Pulmonary artery endothelial cell (primary cell): Measurements from ENCODE around the gene LCLAT1. TPM values are rescaled to one million over a fixed set of nuclear protein-coding genes. Genes with fewer than 3 reads are reported as not detected.

ENCODE experiments used
- DNase-seq: peaks from one replicate; pipeline ENCODE4 v3.0.0-alpha.2; 2011; ENCODE audit warnings: low read depth, low spot score
- total RNA-seq: library from RNA; depleted of rRNA; stranded (reverse); fragments of >200 nt; gene quantifications from 2 replicates; pipeline ENCODE4 v1.2.3, GENCODE V29; 2014

LCLAT1 gene
- total RNA-seq, 1 donor from 2014 or later = 8.6 TPM

DNA sequence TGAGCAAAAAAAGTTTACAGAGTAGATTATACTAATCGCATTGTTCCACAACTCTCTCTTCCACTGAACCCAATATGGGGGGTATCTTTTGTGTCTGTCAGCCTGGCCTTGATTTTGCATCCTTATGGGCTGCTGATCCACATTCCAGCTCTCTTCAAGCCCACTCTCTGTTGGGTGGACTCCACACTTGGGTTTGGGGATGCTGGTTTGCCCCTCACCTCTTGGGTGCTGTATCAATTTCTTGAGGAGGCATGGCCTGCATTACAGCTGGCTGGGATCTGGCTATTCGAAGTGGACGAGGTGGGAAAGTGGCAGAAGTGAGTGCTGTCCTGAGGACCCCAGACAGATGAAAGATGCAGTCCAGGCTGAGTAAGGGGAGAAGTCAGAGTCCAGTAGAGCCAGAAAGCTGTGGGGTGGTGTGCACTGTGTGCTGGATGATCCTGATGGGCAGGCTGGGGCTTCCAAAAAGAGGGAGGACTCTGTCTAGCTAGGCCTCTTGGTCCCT, 218.8 kb downstream of the LCLAT1 start:
- no peak for DNase-seq

DNA sequence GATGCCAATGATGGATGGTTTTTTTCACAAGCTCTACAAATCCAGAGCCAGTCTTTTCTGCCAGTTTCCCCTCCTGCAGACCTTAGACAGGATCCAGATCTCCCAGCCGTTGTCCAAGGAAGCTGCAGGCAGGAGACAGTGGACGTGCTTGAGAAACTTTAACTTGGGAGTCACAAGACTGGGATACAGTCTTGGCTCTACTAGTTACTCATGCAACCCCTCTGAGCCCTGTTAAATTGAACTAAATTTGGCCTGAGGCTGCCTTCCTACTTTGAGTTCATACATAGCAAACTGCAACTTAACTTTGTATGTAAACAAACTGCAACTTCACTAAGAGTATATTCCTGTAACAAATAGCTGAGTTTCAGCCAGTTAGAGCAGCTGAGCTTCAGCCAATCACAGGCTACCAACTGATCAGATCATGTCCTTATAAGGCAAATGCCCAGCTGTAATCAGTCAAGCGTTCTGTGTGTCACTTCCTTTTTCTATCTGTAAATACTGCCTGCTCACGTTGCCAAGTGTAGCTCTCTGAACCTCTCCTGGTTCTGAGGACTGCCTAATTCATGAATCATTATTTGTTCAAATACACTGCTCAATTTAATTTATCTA, 219.3 kb downstream of the LCLAT1 start:
- DNase-seq = peak; percentile 73

DNA sequence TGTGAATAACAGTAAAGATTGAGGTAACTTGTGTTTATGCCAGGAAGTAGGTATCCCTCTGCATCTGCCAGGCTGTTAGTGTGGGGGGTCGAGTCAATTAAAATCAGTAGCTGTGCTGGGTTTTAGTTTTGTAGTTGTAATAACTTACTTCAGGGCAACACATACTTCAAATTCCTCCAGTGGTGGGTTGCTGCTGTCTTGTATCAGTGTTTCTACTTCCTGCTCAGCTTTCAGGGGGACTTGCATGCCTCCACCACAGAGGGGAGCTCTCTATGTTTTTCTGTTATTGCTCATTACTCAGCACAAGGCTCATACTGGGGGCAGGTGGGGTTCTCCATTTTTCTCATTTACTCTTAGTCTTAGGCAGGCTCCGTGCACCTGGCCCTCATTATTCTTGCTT, 223.4 kb downstream of the LCLAT1 start:
- no peak for DNase-seq

DNA sequence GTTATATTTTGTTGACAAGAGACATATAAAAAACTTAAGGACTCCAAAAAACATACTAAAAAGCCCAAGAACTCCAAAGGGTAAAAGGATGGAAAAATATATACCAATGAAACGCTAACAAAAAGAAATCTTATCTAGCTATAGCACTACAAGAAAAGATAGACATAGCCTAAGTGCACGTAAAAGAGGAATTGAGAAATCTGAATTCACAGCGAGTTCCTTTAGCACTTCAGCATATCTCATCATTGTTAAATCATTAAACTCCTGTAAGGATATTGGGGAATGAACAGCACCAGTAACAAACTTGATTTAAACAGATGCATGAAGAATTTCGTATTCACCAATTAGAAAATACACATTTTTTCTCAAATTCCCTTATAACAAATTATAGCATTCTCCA, 226.1 kb downstream of the LCLAT1 start:
- DNase-seq = no peak

DNA sequence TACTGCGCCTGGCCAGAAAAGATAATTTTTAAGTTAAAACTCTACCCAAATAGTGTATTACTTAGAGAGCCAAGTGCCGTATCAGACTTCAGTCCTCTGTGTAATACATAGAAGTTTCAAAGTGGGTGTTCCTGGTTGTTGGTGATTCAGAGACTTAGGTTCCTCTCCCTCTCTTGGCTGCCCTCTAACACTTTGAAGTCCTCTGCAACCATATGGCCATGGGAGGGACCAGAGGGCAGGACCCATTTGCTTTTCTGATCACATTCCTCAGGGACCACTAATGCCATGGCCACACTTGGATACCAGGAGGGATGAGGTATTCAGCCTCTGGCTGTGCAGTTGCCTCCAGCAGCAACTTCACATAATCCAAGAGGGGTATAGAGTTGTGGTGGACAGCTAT, 228.7 kb downstream of the LCLAT1 start:
- no peak for DNase-seq

DNA sequence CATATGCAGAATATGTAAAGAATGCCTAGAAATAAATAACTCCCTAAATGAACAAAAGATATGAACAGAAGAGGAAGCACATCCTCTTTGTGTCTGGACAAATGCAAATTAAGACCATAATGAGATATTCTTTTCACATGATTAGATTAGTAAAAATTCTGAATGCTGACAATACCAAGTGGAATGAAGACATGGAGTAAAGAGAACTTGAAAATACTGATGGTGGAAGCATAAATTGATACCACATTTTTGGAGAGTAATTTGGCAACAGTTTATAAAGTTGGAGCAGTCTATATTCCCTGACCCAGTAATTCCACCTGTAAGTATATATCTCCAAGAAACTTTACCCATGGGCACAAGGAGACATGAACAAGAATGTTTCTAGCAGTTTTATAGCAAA, 230.2 kb downstream of the LCLAT1 start:
- no peak for DNase-seq

DNA sequence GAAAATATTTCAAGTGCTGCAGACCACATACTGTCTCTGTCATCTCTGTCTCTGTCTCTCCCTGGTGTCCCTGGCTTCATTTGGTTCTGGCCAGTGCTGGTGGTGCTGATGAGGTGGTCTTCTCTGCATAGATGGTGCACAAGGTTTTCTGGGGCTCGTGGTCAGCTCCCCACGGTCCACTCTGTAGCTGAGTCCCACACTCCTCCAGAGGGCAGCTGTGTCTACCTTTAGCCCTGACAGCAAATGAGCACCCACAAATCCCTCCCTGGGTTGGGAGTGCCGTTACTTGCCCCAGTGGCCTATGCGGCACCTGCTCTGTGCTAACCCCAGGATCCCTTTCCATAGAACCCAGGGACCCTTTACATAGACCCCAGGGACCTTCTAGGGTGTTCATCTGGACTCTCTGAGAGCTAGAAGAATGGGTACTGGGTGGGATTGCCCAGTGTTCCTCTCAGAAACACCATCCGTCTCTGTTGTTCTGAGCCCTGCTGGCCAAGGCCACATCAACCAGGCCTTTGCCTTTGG, 230.9 kb downstream of the LCLAT1 start:
- no peak for DNase-seq

DNA sequence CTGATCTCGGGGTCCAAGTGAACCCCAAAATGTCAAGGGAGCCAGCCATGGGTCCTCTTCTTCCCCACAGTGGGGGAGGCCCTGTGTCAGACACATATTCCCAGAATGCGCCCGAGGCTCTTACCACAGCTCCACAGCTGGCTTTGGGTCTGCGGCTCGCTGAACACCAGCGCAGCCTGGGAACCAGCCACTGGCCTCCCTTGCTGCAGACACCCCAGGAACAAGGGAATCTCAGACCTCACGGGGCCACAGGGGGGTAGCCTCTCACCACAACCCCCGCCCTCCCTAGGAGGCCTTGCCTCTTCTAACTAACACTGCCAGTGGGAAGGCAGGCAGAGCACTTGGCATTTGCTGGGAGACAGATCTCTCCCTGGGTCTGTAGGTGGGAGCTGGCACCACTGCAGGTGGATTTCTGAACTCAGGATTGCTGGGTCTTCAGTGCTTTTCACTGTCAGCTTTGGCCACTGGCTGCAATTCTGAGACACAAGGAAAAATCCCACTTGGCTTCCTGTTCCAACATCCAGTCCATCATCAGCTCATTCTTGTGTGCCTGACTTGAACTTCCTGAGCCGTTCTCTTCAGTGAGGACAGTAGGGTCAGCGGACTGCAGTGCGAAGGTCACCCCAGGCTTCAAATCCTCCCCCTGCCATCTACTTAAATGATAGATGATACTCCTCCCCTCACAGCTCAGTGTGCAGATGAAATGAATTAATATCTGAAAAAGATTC, 231.5 kb downstream of the LCLAT1 start:
- DNase-seq = no peak

DNA sequence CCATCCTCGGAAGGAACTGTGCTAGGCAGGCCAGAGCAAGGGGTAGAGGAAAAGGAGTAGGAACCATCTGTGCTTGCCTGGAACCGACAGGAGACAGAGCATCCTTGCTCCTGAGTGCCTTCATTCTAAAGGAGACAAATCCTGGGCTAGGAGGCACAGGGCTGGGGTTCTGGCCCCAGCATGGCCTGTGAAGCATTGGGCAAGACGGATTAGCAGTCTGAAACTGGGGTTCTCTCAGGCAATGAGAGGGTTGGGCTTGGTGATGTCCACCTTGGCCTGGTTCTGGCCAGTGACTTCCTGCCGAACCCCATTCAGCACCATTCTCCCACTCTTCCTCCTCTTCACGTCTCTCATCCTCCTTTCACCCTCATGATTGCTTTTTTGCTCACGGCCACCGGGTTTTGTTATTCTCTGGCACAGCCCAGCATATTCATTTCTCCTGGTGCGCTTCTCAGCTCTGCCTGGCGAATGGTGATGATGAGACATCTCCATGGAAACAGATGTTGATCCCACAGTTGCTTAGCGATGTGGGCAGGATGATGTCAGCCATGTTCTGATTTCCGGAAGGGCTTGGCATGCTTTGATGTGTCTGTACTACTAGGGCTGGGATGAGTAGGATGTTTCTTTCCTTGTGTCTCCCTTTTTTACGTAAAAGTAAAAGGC, 232.5 kb downstream of the LCLAT1 start:
- DNase-seq = no peak

DNA sequence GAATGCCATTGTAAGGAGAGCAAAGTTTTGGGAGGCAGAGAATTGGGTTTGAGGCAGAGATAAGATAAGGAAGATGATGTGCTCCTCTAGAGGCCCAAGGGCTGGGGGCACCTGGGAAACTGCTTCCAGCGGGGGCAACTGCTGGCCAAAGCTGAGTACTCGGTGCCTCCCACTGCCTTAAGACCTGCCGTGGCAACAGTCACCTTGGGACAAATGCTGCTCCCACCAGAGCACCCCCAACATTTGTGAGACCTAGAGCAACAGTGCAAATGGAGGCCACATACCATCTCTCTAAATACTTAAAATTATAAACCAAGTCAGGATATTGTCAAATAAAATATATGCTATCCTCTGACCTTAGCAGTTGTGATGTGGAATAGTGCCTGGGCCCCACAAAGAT, 233.1 kb downstream of the LCLAT1 start:
- DNase-seq = no peak

DNA sequence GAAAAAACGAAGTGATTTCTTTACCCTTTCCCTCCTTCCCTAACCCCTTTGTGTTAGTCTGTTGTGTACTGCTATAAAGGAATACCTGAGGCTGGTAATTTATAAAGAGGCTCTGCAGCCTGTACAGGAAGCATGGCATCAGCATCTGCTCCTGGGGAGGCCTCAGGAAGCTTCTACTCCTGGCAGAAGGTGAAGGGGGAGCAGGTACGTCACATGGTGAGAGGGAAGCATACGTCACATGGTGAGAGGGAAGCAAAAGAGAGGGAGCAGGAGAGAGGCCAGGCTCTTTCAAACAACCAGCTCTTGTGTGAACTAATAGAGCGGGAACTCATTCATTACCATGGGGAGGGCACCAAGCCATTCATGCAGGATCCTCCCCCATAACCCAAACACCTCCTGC, 234.0 kb downstream of the LCLAT1 start:
- DNase-seq = no peak

DNA sequence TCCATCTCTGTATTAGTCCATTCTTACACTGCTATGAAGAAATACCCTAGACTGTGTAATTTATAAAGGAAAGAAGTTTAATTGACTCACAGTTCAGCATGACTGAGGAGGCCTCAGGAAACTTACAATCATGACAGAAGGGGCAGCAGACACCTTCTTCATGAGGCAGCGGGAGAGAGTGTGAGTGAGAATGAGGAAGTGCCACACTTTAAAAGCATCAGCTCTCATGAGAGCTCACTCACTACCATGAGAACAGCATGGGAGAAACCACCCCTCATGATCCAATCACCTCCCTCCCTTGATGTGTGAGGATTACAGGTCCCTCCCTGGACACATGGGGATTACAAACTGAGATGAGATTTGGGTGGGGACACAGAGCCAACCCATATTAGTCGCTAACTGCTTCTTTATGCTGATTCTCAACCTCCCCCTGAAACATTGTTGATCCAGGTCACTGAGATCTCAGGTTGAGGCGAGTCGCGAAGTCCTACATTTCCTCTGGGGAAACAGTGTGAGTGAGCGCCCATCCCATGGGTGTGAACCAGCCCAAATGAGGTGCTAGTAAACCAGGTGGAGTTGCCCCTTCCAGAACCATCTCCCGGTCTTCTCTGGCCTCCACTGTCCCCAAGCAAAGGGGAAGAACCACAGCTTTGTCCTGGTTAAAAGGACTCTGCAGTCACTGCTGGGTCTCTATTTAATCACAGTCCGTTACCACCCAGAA, 236.3 kb downstream of the LCLAT1 start:
- no peak for DNase-seq

DNA sequence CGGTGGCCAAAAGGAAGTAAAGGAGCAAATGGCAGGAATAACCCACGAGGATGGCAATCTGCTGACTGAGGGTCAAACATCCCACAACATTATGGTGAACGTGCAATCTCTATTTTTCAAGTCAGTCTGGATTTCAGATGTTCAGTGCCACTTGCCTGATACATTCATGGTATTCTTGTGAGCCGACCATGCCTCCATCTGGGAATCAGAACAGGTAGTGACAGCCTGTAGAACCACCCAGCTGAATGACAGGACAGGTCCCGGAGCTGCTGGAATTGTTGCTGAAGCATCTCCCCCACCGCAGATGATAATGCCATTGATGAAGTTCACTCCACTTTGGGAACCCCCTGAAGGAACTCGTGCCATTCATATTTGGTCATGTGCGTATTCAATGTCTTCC, 237.0 kb downstream of the LCLAT1 start:
- no peak for DNase-seq

DNA sequence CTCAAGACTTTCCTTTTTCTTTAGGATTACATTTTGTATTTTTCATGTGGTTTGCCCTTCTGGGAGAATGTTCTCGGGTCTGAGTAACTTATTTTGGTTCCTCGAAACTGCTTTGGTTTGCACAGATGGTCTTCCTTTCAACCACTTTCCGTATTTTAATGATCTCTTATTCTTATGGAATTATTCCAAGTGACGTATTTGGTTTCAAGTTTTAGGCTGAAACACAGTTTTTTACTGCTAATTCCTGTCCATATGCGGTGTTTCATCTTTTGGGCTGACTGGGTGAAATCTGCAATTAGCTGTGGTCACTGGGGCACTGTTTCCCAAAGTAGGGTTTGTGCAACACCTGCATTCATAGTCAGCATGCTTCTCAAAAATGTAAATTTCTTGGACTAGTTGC, 237.5 kb downstream of the LCLAT1 start:
- DNase-seq = no peak

DNA sequence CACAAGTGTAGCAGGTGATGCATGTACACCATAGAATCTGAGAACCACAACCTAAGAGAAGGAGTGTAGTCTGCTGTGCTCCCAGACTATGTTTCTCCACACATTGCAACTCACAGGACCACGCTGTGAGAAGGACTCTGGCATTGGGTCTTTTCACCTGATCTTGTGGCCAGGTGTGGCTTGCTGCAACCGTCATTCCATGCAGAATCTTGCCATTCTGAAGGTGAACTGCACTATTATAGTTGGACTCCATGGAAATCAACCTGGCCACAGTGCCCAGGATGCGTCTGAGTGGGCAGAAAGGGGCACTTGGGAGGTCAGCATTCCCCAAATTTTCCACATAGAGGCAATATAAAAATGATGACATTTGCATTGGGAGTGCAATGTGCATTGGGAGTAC, 237.9 kb downstream of the LCLAT1 start:
- no peak for DNase-seq

DNA sequence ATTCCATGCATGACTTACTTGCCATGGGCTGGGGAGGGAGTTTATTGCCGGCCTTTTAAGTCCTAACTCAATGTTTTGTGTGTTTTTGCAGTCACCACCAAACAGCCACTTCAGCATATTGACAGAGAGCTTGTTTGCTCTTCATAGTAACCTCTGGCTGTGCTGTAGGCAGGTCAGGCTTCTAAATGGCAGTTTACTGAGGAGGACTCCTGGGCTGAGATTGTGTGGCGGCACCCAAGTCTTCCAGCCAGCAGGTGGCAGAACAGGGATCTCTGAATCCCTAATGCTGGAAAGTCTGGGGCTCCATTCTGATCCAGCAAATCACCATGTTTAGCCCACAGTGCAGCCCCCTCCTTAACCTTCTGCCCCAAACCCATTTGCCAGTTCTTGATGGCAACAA, 239.0 kb downstream of the LCLAT1 start:
- no peak for DNase-seq

DNA sequence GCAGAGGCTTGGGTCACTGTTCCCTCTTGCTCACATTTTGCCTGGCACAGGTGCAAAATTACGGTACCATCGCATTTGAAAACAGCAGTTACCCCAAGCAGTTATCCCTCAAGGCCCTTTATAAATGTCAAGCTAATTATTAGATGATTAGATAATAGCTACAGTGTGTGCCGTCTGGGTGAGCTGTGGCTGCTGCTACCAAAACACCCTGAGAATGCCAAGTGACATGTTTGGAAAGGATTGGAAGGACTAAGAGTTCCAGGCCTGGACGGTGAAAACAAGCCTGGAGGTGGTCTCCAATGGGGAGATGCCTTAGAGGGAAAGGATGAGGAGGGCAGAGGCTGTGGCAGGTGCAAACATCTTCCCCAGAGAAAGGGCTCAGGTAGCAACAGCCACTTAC, 239.6 kb downstream of the LCLAT1 start:
- DNase-seq = no peak

DNA sequence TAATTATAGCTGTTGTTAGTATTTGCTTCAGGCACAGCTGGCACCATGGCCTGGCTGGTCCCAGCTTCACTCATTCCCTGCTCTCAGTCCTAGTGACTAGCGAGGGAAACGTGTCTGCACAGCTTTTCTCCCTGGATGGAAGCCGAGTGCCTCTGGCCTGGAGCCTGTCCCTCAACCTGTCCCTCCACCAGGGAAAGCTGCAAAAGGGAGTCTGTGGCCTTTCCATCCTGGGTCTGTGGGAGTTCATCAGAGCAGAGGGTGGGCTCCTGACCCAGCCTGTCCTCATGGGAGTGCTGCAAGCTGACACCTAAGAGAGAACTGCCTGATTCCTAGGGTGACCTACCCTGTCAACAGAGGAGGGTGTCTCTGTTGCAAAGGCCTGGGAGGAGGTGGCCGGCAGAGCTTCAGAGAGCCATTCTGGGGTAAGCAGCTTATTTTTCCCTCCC, 241.9 kb downstream of the LCLAT1 start:
- no peak for DNase-seq

DNA sequence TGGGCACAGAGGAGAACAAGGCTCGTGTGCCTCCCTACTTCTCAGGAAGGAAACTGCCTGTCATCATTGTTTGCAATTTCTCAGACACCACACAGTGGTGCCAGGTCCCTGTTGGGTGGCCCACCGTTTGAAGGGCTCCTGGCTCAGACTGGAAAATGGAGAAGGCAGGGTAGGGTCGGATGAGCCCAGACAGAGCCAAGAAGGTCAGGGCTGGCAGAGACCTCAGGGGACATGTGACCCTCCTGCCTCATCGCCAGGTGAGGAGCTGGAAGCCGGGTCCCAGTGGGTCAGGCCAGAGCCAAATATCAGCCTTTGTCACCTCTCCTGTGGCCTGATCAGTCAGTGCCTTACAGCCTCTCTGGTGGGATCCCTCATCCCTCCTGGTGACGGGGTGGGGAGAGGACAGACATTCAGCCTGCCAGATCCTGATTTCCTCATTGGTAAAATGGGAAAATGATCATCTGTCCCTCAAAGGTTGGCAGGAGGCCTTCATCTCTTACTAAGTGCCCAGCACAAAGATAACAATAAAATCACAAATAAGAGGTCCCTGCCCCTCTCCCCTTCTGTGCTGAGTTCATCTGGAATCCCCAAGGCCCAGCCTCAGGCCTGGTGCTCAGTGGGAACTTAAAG, 242.6 kb downstream of the LCLAT1 start:
- DNase-seq = no peak

DNA sequence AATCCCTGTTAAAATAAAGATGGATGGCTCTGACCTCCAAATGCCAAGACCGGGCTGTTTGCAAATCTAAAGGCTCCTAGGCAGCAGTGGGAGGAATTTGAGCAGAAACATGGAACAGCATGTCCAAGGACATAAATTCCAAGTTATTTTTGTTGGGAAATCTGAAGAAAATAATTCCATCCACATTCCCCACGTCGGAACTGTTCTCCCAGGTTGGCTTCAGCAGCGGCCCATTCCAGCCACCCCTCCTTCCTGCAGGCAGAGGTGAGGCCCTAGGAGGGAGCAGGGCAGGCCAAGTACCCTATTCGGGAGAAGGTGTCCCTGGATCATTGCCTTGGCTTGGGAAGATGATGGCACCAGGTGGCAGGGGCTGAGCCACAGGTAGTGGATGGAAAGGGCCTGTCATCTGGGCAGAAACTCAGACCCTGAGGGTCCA, 243.1 kb downstream of the LCLAT1 start:
- DNase-seq = no peak
